Duodenal mucosa (tissue), 2 donors: Measurements from ENCODE around the gene METTL9.

Source experiments
- H3K27ac ChIP-seq: one replicate; pipeline ENCODE4 v1.7.0; 2013; ENCODE audit warnings: low read depth, low read length
- H3K27me3 ChIP-seq, 2 donors: one replicate each; pipeline ENCODE4 v1.7.0; 2013; ENCODE audit warnings: low read length in 2 of 2, control low read depth in 1 of 2; ENCODE audit not compliant: insufficient read depth in 2 of 2, control insufficient read depth in 1 of 2
- H3K36me3 ChIP-seq, 2 donors: one replicate each; pipeline ENCODE4 v1.7.0; 2013; ENCODE audit warnings: low read length in 2 of 2, control low read depth in 1 of 2; ENCODE audit not compliant: insufficient read depth in 2 of 2, control insufficient read depth in 1 of 2
- H3K4me1 ChIP-seq, 2 donors: one replicate each; pipeline ENCODE4 v1.7.0; 2013; ENCODE audit warnings: low read length in 2 of 2, control low read depth in 1 of 2; ENCODE audit not compliant: insufficient read depth in 2 of 2, control insufficient read depth in 1 of 2
- H3K4me3 ChIP-seq, 2 donors: one replicate each; pipeline ENCODE4 v1.7.0; 2013; ENCODE audit warnings: low read length in 2 of 2, low read depth in 1 of 2
- H3K9ac ChIP-seq, 2 donors: one replicate each; pipeline ENCODE4 v1.7.0; 2013; ENCODE audit warnings: low read length in 2 of 2, low read depth in 1 of 2
- H3K9me3 ChIP-seq, 2 donors: one replicate each; pipeline ENCODE4 v1.7.0; 2013; ENCODE audit warnings: low read length in 2 of 2, control low read depth in 1 of 2; ENCODE audit not compliant: control insufficient read depth in 1 of 2

METTL9 gene

GRCh38 chr16:21653571-21653970, 54.2 kb downstream of the METTL9 start:
- Histone ChIP-seq H3K4me3 (no peak overlapping the region), H3K4me1 (peaks cover 6 to 9% of the 10 kb centered on the region in 2 donors), H3K36me3 (peaks cover 2 to 8% of the 10 kb centered on the region in 2 donors), H3K9me3 (no peaks in the 10 kb centered on the region), H3K9ac (no peak overlapping the region), H3K27me3 (no peaks in the 10 kb centered on the region), H3K27ac (no peak overlapping the region)

DNA sequence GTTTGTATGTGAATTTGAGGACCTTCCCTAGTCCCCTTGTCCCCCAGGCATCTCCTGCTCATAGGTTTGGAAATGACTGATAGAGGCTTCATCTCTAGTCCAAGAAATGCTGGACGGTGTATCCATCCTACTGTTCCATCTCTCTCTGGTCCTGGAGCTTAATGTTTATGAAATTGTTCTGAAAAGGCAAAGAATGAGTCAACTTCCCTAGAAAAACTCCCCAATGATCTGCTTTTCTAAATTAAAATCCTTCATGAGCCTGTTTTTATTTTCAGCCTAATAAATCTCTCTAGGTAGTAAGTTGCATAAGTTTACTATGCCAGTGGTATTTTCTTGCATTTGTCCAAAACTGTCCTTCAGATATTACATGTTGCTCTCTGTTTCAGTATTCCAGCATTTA, 55.1 kb downstream of the METTL9 start:
- H3K9me3 ChIP-seq = no peaks in the 10 kb centered on the region
- H3K4me1 ChIP-seq = peaks cover 6 to 9% of the 10 kb centered on the region in 2 donors
- H3K9ac ChIP-seq = no peak overlapping the region
- no peak overlapping the region for H3K27ac ChIP-seq
- no peaks in the 10 kb centered on the region for H3K27me3 ChIP-seq
- peaks cover 0 to 8% of the 10 kb centered on the region in 2 donors for H3K36me3 ChIP-seq
- H3K4me3 ChIP-seq = no peak overlapping the region

GRCh38 chr16:21654881-21655280, 55.5 kb downstream of the METTL9 start:
- Histone ChIP-seq H3K27ac (no peak overlapping the region), H3K9me3 (no peaks in the 10 kb centered on the region), H3K36me3 (peaks cover 0 to 8% of the 10 kb centered on the region in 2 donors), H3K4me3 (no peak overlapping the region), H3K27me3 (no peaks in the 10 kb centered on the region), H3K4me1 (peaks cover 6 to 9% of the 10 kb centered on the region in 2 donors), H3K9ac (no peak overlapping the region)

DNA sequence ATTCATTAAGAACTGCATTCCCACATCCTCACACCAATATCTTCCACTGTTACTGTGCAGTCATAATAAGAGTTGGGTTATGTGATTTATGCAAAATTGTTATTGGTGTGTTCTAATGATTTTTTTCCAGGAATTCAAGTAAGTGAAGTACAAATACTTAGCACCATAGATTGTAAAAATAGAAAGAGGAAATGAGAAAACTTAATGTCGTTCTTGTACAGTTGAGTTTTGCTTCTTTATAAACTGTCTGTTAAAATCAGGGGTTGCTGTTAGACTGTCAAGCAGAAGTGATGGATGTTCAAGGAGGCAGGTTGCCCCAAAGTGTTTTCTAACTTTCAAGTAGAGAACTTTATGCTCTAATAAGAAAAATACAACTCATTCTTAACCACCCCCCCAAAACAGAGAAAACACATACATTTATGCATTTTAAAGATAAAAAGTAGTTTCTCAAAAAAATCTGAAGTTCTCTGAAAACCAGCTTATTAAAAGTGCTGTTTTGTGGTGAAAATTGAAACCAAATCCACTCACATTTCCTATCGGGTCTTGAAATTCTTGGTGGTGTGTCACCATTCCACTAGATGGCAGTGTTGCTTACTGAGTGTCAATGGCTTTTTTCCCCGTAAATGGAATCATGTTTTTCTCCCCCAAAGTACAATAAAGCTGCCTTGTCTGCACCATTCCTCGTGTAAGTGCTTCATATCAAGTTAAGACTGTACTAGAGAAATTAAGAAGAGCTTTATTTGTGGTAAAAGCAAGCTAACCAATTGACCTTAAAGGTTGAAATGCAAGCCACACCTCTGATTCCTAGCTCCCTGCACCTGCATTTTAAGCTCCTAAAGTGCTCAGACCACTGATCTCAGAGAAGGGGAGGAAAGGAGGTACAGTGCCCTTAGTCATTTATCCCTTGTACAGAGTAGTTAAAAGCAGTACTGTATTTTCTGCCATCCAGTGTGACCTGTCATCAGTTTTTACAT, 57.7 kb downstream of the METTL9 start:
- no peak overlapping the region for H3K9ac ChIP-seq
- H3K4me1 ChIP-seq = peaks cover 6 to 9% of the 10 kb centered on the region in 2 donors

DNA sequence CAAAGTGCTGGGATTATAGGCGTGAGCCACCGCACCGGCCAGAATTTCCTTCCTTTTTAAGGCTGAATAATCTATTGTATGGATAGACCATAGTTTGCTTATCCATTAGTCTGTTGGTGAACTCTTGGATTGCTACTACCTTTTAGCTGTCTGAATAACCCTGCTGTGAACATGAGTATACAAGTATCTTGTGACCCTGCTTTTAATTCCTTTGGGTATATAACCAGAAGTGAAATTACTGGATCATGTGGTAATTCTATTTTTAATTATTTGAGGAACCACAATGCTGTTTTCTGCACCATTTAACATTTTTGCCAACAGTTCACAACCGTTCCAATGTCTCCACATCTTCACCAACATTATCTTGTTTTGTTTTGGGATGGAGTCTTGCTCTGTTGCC, 59.7 kb downstream of the METTL9 start:
- Histone ChIP-seq H3K9ac (no peak overlapping the region), H3K4me3 (no peak overlapping the region), H3K36me3 (peaks cover 0 to 8% of the 10 kb centered on the region in 2 donors), H3K27ac (no peak overlapping the region), H3K4me1 (peaks cover 6 to 9% of the 10 kb centered on the region in 2 donors), H3K27me3 (no peaks in the 10 kb centered on the region), H3K9me3 (no peaks in the 10 kb centered on the region)

More for the DNA sequence above, 57.7 kb downstream of the METTL9 start:
- Histone ChIP-seq H3K27ac (no peak overlapping the region), H3K27me3 (no peaks in the 10 kb centered on the region), H3K4me3 (no peak overlapping the region), H3K9me3 (no peaks in the 10 kb centered on the region), H3K36me3 (peaks cover 0 to 8% of the 10 kb centered on the region in 2 donors)

GRCh38 chr16:21663889-21664647, 64.7 kb downstream of the METTL9 start, which contains the start of gene OTOA:
Gene OTOA (plus strand): TSS chr16:21663968. CDS start chr16:21678515, 14,547 bp downstream.
- Histone ChIP-seq H3K36me3 (no peaks in the 10 kb centered on the region), H3K9me3 (no peaks in the 10 kb centered on the region), H3K9ac (no peak within 1 kb of the TSS), H3K4me1 (no peaks in the 10 kb centered on the region), H3K27ac (no peak within 1 kb of the TSS), H3K4me3 (peak within 1 kb of the TSS in 1 of 2 donors; percentile 32), H3K27me3 (peaks cover 4 to 8% of the 10 kb centered on the region in 2 donors)

DNA sequence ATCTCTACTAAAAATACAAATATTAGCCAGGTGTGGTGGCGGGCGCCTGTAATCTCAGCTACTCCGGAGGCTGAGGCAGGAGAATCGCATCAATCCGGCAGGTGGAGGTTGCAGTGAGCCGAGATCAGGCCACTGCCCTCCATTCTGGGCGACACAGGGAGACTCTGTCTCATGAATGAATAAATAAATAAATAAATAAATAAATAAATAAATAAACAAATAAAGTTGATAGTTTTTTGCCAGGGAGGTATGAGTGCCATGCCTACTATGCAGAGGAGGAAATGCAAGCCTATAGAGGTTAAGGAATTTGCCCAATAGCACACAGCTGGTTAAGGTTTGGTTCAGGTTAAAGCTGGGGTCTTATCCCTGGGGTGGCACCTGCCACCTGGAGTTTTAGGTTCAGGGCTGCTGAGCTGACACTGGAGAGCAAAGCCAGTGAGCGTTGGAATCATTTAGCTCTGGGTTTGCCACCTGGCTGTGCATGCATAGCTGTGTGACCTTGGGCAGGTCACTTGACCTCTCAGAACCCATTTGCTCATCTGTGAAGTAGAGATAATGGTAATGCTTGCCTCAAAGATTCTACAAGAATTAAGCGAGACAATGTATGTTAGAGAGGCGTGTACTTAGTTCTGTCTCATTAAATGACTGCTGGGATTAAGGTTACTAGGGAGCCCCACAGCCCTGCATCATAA, 65.6 kb downstream of the METTL9 start:
- Histone ChIP-seq H3K27me3 (peaks cover 4 to 8% of the 10 kb centered on the region in 2 donors), H3K4me1 (no peaks in the 10 kb centered on the region), H3K27ac (no peak overlapping the region), H3K36me3 (no peaks in the 10 kb centered on the region), H3K9ac (no peak overlapping the region), H3K9me3 (no peaks in the 10 kb centered on the region), H3K4me3 (no peak overlapping the region)

DNA sequence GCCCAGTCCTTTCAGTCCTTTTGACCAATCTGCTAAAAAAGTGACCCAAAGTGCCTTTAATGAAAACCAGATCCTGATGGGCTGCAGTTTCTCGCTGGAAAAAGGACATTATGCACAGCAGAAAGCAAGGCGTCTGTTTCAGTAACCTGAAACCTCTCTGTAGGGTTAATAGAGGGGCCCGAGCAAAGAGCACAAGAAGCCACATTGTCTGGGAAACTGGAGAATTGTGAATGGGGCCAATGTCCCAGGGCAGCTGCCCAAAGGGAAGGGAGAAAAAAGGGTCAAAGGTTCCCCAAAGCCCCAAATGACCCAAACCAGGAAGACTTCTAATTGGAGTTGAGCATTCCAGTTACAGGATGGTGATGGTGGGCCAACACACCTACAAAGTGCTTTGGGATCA, 67.4 kb downstream of the METTL9 start:
- no peaks in the 10 kb centered on the region for H3K4me1 ChIP-seq
- H3K36me3 ChIP-seq = no peaks in the 10 kb centered on the region
- no peak overlapping the region for H3K27ac ChIP-seq
- H3K4me3 ChIP-seq = no peak overlapping the region
- no peak overlapping the region for H3K9ac ChIP-seq
- H3K27me3 ChIP-seq = peaks cover 4 to 8% of the 10 kb centered on the region in 2 donors
- no peaks in the 10 kb centered on the region for H3K9me3 ChIP-seq

DNA sequence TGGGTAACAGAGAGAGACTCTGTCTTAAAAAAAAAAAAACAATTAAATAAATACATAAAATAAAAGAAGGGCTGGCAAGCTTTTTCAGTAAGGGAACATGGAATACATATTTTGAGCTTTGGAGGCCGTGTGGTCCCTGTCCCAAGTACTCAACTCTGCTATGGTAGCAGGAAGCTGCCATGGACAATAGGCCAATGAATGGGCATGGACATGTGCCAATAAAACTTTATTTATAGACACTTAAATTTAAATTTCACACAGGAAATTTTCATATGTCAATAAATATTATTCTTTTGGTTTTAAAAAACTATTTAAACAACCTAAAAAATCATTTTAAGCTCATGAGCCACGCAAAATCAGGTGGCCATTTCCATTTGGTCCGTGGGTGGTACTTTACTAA, 68.2 kb downstream of the METTL9 start:
- Histone ChIP-seq H3K9ac (no peak overlapping the region), H3K4me3 (no peak overlapping the region), H3K27me3 (peaks cover 4 to 8% of the 10 kb centered on the region in 2 donors), H3K36me3 (no peaks in the 10 kb centered on the region), H3K9me3 (no peaks in the 10 kb centered on the region), H3K27ac (no peak overlapping the region), H3K4me1 (no peaks in the 10 kb centered on the region)
